Hepatocyte (in vitro differentiated cells): ENCODE measurements around the gene TBCD. TPM values are rescaled to one million over a fixed set of nuclear protein-coding genes. Genes with fewer than 3 reads are reported as not detected.

Experiments used
- DNase-seq: peaks from one replicate; pipeline ENCODE4 v3.0.0-alpha.2; 2016; ENCODE audit warnings: low spot score
- H2AFZ ChIP-seq: fragments of 200-600 bp; sonication (generic); 2 replicates; pipeline ENCODE4 v1.6.0; 2016; ENCODE audit warnings: antibody characterized with exemption, mild to moderate bottlenecking
- H3K27ac ChIP-seq: fragments of 200-600 bp; sonication (generic); 2 replicates; pipeline ENCODE4 v1.5.1; 2016; ENCODE audit warnings: mild to moderate bottlenecking
- H3K27me3 ChIP-seq: fragments of 200-600 bp; sonication (generic); 2 replicates; pipeline ENCODE4 v1.6.1; 2016
- H3K36me3 ChIP-seq: fragments of 200-600 bp; sonication (generic); replicated peaks from 2 replicates; pipeline ENCODE4 v1.5.1; 2016; ENCODE audit warnings: low read depth; ENCODE audit not compliant: insufficient read depth
- H3K4me1 ChIP-seq: fragments of 200-600 bp; sonication (generic); 2 replicates; pipeline ENCODE4 v1.5.1; 2016; ENCODE audit warnings: mild to moderate bottlenecking, moderate library complexity; ENCODE audit not compliant: insufficient read depth
- H3K4me2 ChIP-seq: fragments of 200-600 bp; sonication (generic); 2 replicates; pipeline ENCODE4 v1.6.0; 2016
- H3K4me3 ChIP-seq: fragments of 200-600 bp; sonication (generic); 2 replicates; pipeline ENCODE4 v1.5.1; 2016; ENCODE audit warnings: mild to moderate bottlenecking
- H3K79me2 ChIP-seq: fragments of 200-600 bp; sonication (generic); 2 replicates; pipeline ENCODE4 v1.6.0; 2017; ENCODE audit warnings: mild to moderate bottlenecking
- H3K9me2 ChIP-seq: fragments of 200-600 bp; sonication (generic); replicated peaks from 2 replicates; pipeline ENCODE4 v1.6.0; 2017; ENCODE audit warnings: mild to moderate bottlenecking; ENCODE audit not compliant: insufficient read depth
- H3K9me3 ChIP-seq: fragments of 200-600 bp; sonication (generic); 2 replicates; pipeline ENCODE4 v1.5.1; 2016; ENCODE audit warnings: low read depth, mild to moderate bottlenecking
- H4K20me1 ChIP-seq: fragments of 200-600 bp; sonication (generic); 2 replicates; pipeline ENCODE4 v1.6.0; 2016; ENCODE audit warnings: mild to moderate bottlenecking; ENCODE audit not compliant: insufficient read depth, poor library complexity, severe bottlenecking
- CTCF ChIP-seq: fragments of 200-600 bp; sonication (generic); IDR thresholded peaks from 2 replicates; pipeline ENCODE4 v1.5.1; 2016; ENCODE audit warnings: antibody characterized with exemption, mild to moderate bottlenecking; ENCODE audit not compliant: poor library complexity
- EZH2 ChIP-seq: fragments of 200-600 bp; sonication (generic); IDR thresholded peaks from 2 replicates; pipeline ENCODE4 v1.6.1; 2016; ENCODE audit warnings: antibody characterized with exemption, mild to moderate bottlenecking, borderline replicate concordance
- EZH2phosphoT487 ChIP-seq: fragments of 200-600 bp; sonication (generic); IDR thresholded peaks from one replicate; pipeline ENCODE4 v1.6.1; 2018; ENCODE audit warnings: antibody characterized with exemption, mild to moderate bottlenecking, low read depth, moderate library complexity; ENCODE audit not compliant: unreplicated experiment, severe bottlenecking
- WGBS: methylation state at CpG from one replicate; pipeline ENCODE4 v1.1.6; 2016; ENCODE audit warnings: low lambda C conversion rate; ENCODE audit errors: missing lambda C conversion rate; 5-methylcytosine and 5-hydroxymethylcytosine counted together
- polyA plus RNA-seq: library from polyadenylated mRNA; unstranded; fragments of >200 nt; fragmentation: Nextera tagmentation; extraction: Ambion mirVana; gene quantifications from 2 replicates; pipeline ENCODE4 v1.2.1, GENCODE V29; 2016
- total RNA-seq: library from RNA; depleted of rRNA; stranded (reverse); fragments of >200 nt; gene quantifications from 2 replicates; pipeline ENCODE4 v1.2.3, GENCODE V29; 2014

Gene TBCD
- total and polyA plus RNA-seq, 2 experiments from 2014 or later: 24.5 to 41.5 TPM

GRCh38 chr17:82884341-82884969, 132.6 kb downstream of the TBCD start:
- 89% methylated on average over 25 of the region's 25 CpGs for WGBS
- Histone ChIP-seq H3K9me2 (no peaks in the 10 kb centered on the region), H3K4me2 (no peak overlapping the region), H3K9me3 (no peaks in the 10 kb centered on the region), H4K20me1 (no peaks in the 10 kb centered on the region), H3K4me1 (peaks cover 36% of the 10 kb centered on the region), H3K27ac (peak overlapping the region; percentile 5), H2AFZ (no peak overlapping the region), H3K36me3 (no peaks in the 10 kb centered on the region), H3K27me3 (no peaks in the 10 kb centered on the region), H3K79me2 (peaks cover 15% of the 10 kb centered on the region), H3K4me3 (no peak overlapping the region)
- DNase-seq: no peak
- TF ChIP-seq EZH2phosphoT487 (no peak), CTCF (no peak), EZH2 (no peak)

- no peaks in the 10 kb centered on the region for H3K9me3 ChIP-seq
- no peaks in the 10 kb centered on the region for H3K36me3 ChIP-seq
- H3K4me3 ChIP-seq: no peak overlapping the region
- TF ChIP-seq CTCF: no peak
- no peak for TF ChIP-seq EZH2phosphoT487
- no peak for TF ChIP-seq EZH2
- peak overlapping the region; percentile 5 for H3K27ac ChIP-seq
- 89% methylated on average over 5 of the region's 5 CpGs for WGBS
- no peak for DNase-seq
- H3K27me3 ChIP-seq: no peaks in the 10 kb centered on the region
- no peak overlapping the region for H3K4me2 ChIP-seq
- no peaks in the 10 kb centered on the region for H4K20me1 ChIP-seq
- no peaks in the 10 kb centered on the region for H3K9me2 ChIP-seq
- H2AFZ ChIP-seq: no peak overlapping the region
- peaks cover 41% of the 10 kb centered on the region for H3K4me1 ChIP-seq
- H3K79me2 ChIP-seq: peaks cover 12% of the 10 kb centered on the region
These were observed 133.1 kb downstream of the TBCD start for GRCh38 chr17:82884970-82885353.

GRCh38 chr17:82887255-82888164, 135.6 kb downstream of the TBCD start:
- Histone ChIP-seq H3K4me1 (peaks cover 38% of the 10 kb centered on the region), H3K36me3 (no peaks in the 10 kb centered on the region), H3K4me2 (no peak overlapping the region), H3K4me3 (no peak overlapping the region), H4K20me1 (no peaks in the 10 kb centered on the region), H3K79me2 (no peaks in the 10 kb centered on the region), H3K9me3 (no peaks in the 10 kb centered on the region), H3K27me3 (no peaks in the 10 kb centered on the region), H3K27ac (peak overlapping the region; percentile 46), H3K9me2 (no peaks in the 10 kb centered on the region), H2AFZ (no peak overlapping the region)
- TF ChIP-seq CTCF: no peak
- no peak for TF ChIP-seq EZH2
- no peak for TF ChIP-seq EZH2phosphoT487
- WGBS: 89% methylated on average over 27 of the region's 27 CpGs
- DNase-seq: no peak
